DMS153 treated with DMSO at 0.1 percent for 48 hours (cell line): ENCODE data around the gene WIPF2.

ENCODE experiments used
- DNase-seq: peaks from one replicate; lab custom pipeline; 2025; ENCODE audit not compliant: unreplicated experiment; lab: John Stamatoyannopoulos, UW

The WIPF2 gene

DNA sequence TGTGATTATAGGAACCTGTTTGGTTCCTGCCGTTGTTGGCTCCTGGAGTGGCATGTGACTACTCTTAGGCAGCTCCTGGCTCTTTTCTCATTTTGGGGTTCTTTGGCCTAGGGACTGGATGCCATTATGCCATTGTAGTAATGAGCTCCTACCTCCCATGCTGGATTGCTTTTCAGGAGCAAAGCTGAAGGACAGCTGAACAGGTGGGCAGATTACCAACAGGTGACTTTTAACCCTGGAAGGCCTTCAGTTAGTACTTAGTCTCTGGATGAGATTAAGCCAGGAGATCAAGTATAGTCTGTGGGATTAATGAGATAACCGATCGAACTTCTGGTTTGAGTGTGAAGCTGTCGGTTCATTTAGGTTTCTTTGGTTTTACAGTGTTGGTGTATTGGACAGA is 25.2 kb downstream of the WIPF2 start:
- DNase-seq, result no peak

GRCh38 chr17:40247926-40248495 is 28.9 kb downstream of the WIPF2 start:
- DNase-seq, result no peak

- no peak for DNase-seq
Observed at GRCh38 chr17:40248507-40248906, 29.4 kb downstream of the WIPF2 start.

DNA sequence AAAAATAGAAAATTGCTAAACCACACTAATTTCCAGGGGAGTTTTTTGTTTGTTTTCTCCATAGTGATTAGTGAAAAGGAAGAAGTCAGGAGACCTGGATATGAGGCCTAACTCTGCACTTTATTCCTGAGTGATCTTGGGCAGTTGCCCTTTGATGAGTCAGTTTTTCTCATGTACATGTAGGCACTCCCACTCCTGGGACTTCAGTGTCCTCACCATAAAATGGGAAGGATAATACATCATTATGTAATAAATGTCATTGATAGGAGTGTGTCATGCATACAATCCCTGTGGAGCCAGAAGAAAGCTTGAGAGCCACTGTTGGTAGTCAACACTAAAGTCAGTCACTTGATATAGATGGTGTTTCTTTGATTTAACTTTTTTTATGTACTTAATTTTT is 32.5 kb downstream of the WIPF2 start:
- DNase-seq, result no peak

DNA sequence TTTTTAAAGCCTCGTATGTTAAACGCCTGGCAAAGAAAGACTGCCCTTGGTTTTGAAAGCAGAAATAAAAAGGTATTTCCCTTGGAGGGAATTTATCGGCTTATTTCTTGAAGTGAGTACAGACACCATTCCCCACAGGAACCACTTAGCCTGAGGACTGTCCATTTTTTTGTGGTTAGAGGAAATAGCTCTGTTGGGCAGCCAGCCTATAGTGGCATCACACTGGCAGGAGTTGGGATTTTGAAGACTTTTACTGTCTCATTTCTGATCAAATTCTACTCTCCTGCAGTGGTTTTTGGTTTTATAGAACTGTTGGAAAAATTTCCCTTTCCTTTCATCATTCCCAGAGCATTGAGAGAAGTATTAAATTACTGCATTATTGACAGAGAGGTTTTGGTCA is 34.5 kb downstream of the WIPF2 start:
- no peak for DNase-seq

DNA sequence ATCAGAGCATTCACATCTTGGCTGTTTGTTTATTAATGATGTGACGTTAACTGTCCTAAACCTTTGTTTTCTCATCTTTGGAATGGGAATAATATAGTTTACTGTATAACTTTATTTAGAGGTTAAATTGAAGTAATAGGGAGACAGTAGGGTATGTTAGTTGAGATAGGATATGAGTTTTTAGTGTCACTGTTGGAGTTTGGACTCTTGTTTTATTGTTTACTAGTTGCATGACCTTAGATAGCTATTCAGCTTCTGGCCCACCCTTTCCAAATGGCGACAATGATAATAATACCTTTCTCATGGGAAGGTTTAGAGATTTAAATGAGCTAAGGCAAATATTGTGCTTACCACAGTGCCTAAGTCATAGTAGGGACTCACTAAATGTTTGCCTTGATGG is 40.4 kb downstream of the WIPF2 start:
- DNase-seq, result no peak

DNA sequence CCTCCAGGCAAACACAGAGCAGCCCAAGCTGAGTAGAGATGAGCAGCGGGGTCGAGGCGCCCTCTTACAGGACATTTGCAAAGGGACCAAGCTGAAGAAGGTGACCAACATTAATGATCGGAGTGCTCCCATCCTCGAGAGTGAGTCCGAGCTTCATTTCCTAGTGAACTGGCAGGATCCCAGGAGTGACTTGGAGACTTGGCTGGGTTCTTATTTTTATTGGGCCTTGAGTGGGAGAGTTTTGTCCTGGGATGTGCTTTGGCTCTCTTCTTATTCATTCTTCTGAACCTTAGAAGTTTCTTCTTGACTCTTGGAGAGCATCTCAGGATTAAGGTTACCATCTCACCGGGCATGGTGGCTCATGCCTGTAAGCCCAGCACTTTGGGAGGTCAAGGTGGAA is 41.4 kb downstream of the WIPF2 start:
- no peak for DNase-seq

DNA sequence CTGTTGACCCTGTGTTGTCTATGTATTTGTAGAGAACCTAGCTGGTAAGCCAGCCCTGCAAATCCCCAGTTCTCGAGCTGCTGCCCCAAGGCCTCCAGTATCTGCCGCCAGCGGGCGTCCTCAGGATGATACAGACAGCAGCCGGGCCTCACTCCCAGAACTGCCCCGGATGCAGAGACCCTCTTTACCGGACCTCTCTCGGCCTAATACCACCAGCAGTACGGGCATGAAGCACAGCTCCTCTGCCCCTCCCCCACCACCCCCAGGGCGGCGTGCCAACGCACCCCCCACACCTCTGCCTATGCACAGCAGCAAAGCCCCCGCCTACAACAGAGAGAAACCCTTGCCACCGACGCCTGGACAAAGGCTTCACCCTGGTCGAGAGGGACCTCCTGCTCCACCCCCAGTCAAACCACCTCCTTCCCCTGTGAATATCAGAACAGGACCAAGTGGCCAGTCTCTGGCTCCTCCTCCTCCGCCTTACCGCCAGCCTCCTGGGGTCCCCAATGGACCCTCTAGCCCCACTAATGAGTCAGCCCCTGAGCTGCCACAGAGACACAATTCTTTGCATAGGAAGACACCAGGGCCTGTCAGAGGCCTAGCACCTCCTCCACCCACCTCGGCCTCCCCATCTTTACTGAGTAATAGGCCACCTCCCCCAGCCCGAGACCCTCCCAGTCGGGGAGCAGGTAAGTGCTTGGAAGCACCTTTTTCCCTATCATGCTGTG is 45.5 kb downstream of the WIPF2 start:
- no peak for DNase-seq

DNA sequence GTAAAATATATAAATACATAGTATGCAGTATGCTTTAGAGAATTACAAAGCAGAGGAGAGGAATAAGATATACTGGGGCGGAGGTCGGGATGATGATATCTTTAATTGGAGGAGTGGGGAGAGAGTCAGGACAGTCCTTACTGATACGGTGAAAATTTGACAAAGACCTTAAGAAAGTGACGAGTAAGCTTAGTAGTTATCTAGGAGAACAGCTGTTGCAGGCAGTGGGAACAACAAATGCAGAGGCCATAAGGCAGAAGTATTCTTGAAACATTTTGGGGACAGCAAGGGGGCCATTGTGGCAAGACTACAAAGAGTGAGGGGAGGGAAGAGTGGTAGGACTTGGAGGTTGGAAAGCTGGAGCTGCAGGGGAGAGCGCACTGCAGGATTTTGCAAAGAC is 46.2 kb downstream of the WIPF2 start:
- DNase-seq, result no peak

DNA sequence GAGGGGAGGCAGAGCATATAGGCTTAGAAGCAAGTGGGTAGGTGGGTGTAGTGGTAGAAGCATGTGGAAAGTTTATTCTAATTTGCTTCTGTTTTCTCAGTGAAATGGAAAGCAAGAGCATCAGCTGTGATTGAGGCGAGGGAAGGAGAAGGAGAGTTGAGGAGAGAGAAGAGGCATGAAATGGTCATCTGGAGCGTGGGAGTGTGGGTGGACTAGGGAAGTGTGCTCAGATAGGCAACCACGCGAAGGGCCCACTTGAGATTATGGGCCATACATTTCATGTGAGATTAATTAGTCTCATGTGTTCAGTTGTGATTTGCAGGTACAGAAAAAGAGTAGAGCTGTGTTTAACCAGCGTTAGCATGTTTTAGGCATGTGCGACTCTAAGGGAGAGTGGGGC is 47.8 kb downstream of the WIPF2 start:
- DNase-seq, result no peak

DNA sequence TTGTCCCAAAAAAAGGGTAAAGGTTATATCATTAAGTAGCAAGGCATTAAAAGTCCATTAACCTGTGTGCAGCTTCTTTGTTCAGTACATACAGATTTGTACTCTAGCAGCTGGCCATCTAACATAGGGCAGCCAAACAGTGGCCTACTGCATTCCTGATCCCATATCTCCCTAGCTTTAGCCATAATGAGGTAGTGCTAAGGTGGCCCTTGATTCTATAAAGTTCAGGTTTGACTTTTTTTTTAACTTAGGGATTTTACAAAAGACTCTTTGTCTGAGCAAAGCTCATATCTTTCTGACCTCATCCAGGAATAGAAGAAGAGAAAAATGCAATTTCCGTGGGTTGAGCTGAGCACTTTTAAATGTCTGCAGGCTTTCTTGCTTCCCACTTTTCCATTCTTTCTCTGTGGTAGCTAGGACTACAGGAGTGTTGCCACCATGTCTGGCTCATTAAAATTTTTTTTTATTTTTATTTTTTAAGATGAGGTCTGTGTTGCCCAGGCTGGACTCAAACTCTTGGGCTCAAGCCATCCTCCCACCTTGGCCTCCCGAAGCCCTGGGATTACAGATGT is 49.1 kb downstream of the WIPF2 start:
- DNase-seq, result no peak

DNA sequence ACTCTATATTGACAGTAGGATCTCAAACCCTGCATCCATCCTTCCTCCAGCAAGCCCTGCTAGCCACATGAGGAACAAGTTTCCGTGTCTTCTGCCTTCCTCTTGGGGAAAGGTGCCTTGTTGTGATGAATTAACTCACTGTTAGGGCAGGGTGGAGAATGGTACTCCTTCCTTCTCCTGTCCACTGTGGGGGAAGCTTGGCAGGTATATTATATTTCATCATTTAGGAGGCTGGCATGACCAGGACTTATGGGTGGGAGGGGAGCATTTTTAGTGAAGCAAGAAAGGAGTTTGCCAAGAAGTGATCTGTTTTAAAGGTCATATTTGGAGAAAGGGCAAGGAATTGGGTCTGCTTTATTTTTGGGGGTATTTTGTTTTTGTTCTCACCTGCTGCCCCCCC is 59.3 kb downstream of the WIPF2 start:
- no peak for DNase-seq

DNA sequence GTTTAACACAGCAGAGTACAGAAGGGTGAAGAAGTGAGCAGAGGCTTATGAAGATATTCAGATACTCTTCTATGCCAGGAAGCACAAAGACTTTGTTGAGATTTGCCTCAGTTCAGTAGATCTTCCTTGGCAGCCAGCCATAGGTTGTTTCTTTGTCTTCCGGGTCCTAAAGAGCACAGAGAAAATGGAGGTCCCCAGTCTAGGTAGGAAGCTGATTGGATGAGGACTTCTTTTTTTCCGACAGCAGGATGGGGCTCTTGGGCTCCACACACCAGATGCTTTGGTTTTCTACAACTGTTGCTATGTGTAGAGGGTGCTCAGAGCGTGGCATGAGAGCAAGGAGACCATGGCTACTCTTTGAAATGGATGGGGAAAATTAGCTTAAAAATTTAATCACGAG is 60.3 kb downstream of the WIPF2 start:
- no peak for DNase-seq

DNA sequence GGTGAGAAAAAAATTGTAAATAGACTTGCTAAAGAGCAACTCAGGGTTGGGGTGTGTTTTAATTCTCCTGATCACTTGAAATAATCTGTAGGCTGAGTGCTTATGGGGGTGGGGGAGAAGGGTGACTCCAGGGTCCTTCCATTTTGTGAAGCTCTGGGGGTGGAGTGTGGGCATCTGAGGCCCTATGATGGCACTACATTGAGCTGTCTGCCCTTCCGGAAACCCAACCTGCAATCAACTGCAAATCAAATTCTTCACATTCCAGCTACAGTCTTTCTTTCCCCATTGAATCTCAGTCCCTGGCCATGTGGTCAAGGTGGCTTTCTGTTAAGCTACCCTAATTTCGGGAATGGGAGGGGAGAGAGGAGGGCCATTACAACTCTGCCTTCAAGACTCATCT is 62.6 kb downstream of the WIPF2 start:
- no peak for DNase-seq

DNA sequence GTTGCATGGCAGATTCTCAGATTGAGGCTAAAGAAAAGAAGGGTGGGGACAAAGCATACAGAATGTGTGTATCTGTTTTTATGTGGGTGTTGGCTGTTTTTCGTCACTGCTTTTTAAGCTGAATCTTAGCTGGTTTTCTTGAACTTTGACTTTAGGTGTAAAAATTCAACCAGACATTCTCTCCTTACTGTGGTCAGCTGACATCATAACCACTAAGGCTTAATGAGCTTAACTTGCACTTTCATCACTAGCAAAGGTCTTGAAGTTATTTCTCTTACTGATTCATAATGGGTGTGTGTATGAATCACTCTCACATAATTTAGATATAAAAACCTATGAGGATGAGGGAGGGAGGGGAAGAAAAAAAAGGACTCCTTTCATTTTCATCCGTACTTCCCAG is 64.6 kb downstream of the WIPF2 start:
- DNase-seq, result no peak

DNA sequence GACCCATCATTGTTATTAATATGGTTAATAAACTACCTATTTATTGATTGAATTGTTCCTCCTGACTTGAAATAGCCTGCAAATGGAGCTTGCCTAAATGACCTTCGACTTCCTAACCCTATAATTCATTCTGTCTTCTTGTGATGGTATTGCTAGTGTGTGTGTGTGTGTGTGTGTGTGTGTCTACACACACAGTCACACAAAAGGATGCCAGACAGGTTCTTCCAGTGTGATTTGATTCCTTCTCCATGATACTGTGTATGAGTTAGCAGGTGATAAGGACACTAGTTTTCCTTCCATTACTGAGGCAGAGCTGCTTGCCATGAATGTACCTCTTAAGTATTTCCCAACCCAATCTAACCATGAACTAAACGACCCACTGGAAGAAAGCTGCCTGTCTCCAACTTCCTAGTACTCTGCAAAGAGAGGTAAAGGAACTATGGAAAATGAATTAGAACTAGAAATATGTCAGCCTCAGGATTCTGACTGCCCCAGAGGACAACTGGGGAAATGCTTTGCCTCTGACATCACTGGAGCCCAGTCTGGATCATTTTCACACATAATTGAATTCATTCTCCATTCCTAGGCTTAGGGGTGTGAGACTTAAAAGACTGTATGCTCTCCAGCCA is 65.1 kb downstream of the WIPF2 start:
- no peak for DNase-seq

DNA sequence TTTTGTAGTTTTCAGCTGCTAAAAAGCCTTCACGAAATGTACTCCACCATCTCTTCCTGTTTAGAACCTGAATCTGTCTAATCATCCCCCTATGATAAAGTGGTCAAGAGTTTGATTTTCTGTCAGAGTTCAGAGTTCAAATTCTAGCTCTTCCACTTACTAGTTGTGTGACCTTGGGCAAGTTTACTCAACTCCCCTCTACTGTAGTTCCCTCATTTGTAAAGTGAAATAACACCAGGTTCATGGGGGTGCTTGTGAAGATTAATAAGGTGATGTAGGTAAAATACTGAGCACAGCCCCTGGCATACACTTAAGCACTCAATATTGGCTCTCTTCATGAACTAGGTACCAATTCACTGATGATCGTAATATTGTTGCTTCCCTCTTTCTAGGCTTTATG is 67.4 kb downstream of the WIPF2 start:
- no peak for DNase-seq

- no peak for DNase-seq
Observed at GRCh38 chr17:40287159-40287493, 68.0 kb downstream of the WIPF2 start.

DNA sequence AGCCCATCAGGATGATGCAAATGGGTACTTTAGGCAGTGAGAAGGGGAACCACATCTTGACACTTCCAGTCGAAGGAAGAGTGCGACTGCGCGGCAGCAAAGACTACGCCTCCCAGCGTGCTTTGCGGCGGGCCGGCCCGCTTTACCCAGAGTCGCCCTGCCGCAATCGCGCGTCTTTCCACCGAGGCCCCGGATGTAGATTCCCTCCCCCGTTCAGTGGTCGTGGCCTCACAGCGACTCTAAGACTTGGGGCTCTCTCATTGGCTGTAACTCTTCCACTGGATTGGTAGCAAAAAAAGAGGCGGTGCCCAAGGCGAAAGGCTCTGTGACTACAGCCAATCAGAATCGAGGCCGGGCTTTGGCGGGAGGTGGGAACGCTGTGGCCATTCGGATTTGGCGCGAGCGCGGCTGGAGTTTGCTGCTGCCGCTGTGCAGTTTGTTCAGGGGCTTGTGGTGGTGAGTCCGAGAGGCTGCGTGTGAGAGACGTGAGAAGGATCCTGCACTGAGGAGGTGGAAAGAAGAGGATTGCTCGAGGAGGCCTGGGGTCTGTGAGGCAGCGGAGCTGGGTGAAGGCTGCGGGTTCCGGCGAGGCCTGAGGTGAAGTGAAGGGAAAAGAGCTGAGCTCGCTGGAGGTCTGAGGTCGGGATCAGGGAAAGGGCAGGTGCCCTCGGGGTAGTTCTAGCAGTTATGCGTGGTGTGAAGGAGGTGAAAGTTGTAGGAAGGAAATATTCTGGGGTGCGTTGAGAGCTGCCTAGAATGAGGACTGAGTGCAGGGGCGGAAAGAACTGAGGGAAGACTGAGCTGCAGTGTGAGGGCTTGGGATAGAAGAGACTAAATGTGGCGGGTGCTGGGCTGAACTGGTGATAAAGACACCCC is 68.6 kb downstream of the WIPF2 start, which contains the start of gene CDC6:
TSS of gene CDC6 (plus strand) at position 386 of the 876 bp plus-strand sequence. CDS start 1,542 bp downstream, outside the sequence.
- DNase-seq, result peak; percentile 98

DNA sequence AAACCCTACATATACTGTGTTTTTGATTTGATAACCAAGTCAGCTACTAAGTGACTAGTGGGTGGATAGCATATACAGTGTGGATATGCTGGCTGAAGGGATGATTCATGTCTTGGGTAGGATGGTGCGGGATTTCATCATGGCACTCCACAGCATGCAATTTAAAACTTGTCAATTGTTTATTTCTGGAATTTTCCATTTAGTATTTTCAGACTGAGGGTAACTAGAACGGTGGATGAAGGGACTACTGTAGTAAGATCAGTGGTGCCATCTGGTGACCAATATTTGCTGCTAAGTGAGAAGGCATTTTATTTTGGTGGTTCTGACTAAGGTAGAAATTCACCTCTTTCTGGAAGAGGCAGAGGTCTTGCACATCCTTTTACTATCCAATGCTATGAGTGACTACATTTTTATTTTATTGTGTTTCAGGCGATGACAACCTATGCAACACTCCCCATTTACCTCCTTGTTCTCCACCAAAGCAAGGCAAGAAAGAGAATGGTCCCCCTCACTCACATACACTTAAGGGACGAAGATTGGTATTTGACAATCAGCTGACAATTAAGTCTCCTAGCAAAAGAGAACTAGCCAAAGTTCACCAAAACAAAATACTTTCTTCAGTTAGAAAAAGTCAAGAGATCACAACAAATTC is 71.7 kb downstream of the WIPF2 start:
- no peak for DNase-seq

GRCh38 chr17:40291281-40291664 is 72.2 kb downstream of the WIPF2 start:
- DNase-seq, result no peak
